Loucy (cell line): ENCODE data around the gene COG3.

Experiments
- CTCF ChIP-seq: fragments of 200-600 bp; sonication (generic); conservative IDR thresholded peaks from 2 replicates; pipeline ENCODE4 v1.5.1; 2014; ENCODE audit warnings: mild to moderate bottlenecking, antibody characterized with exemption, low read length
- EZH2phosphoT487 ChIP-seq: fragments of 200-600 bp; IDR thresholded peaks from 2 replicates; pipeline ENCODE4 v1.6.1; 2018; ENCODE audit warnings: antibody characterized with exemption, mild to moderate bottlenecking, moderate library complexity, borderline replicate concordance

GRCh38 chr13:45538382-45538781 is 73.6 kb downstream of the COG3 start:
- no peak for TF ChIP-seq CTCF
- no peak for TF ChIP-seq EZH2phosphoT487
